ENCODE results near the gene VRK1. TPM values are rescaled to one million over a fixed set of nuclear protein-coding genes. Genes with fewer than 3 reads are reported as not detected.
"Not testable (repeated sequence)": the region's sequence is repeated elsewhere in the genome, so short reads cannot be mapped to it uniquely, and the experiment has no call there.

Gene VRK1
- 28.2 TPM for polyA plus RNA-seq (ENCODE audit: insufficient read length)
- long read RNA-seq, donor 1, transcript VRK1-201 (13 exons, 1,745 nt), result major isoform, 13 of 14 reads
- long read RNA-seq, donor 1, partial matches to known transcripts, result 0 of 14 reads
- long read RNA-seq, donor 1, other reads (novel, unspliced or antisense), result 0 of 14 reads
- long read RNA-seq, donor 2, partial matches to known transcripts, result 0 of 4 reads
- long read RNA-seq, donor 2, other reads (novel, unspliced or antisense), result 0 of 4 reads
- long read RNA-seq, donor 3, partial matches to known transcripts, result 0 of 3 reads
- long read RNA-seq, donor 3, other reads (novel, unspliced or antisense), result 0 of 3 reads
- long read RNA-seq, donor 4, result 0 reads
- long read RNA-seq, donor 5, transcript VRK1-201 (13 exons, 1,745 nt), result major isoform, 14 of 16 reads
- long read RNA-seq, donor 5, partial matches to known transcripts, result 0 of 16 reads
- long read RNA-seq, donor 5, other reads (novel, unspliced or antisense), result 0 of 16 reads
- long read RNA-seq, donor 6, transcript VRK1-201 (13 exons, 1,745 nt), result major isoform, 7 of 7 reads
- long read RNA-seq, donor 6, partial matches to known transcripts, result 0 of 7 reads
- long read RNA-seq, donor 6, other reads (novel, unspliced or antisense), result 0 of 7 reads
- long read RNA-seq, donor 7, transcript VRK1-201 (13 exons, 1,745 nt), result major isoform, 8 of 9 reads
- long read RNA-seq, donor 7, partial matches to known transcripts, result 0 of 9 reads
- long read RNA-seq, donor 7, other reads (novel, unspliced or antisense), result 0 of 9 reads
- long read RNA-seq, donor 8, partial matches to known transcripts, result 0 of 3 reads
- long read RNA-seq, donor 8, other reads (novel, unspliced or antisense), result 0 of 3 reads

DNA sequence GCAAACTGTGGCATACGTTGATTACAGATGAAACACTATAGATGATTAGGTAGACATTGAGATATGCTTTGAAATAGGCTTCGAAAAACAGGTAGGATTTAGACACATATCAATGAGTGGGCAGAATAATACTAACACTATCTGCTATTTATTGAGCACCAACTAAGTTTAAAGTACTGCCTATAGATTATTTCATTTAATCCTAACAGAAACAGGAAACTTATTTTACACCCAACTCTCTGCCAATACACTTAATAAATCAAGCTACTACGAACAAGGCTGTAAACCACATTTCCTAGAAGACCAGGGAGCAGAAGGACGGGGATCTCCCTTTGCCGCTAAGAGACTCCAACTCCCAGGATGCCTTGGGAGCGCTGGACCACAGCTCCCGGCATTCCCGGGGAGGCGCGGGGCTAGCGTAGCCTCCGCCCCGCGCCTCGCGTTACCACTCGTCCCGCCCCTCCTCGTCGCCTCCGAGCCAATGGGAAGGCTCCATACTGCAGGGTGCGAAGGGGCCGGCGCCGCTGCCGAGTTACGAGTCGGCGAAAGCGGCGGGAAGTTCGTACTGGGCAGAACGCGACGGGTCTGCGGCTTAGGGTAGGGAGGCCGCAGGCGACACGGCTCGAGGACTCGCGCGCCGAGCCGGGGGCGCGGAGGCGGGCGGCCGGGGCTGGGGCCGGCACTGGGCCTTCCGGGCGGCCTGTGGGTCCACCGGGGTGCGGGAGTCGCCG, at the start of gene VRK1:
TSS of gene VRK1 (plus strand) at position 532 of the 731 bp plus-strand sequence. CDS start 36,090 bp downstream, outside the sequence.
- DNase-seq, result peak; percentile 98

- no peak for DNase-seq
Observed at GRCh38 chr14:96747608-96748007, 49.6 kb upstream of the VRK1 start.

- DNase-seq, result no peak
Observed at GRCh38 chr14:96748362-96748761, 48.8 kb upstream of the VRK1 start.

DNA sequence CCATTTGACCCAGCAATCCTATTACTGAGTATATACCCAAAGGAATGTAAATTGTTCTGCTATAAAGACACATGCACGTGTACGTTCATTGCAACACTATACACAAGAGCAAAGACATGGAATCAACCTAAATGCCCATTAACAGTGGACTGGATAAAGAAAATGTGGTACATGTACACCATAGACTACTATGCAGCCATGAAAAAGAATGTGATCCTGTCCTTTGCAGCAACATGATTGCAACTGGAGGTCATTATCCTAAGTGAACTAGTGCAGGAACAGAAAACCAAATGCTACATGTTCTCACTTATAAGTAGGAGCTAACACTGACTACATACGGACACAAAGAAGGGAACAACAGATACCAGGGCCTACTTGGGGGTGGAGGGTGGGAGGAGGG, 45.7 kb upstream of the VRK1 start:
- no peak for DNase-seq

DNA sequence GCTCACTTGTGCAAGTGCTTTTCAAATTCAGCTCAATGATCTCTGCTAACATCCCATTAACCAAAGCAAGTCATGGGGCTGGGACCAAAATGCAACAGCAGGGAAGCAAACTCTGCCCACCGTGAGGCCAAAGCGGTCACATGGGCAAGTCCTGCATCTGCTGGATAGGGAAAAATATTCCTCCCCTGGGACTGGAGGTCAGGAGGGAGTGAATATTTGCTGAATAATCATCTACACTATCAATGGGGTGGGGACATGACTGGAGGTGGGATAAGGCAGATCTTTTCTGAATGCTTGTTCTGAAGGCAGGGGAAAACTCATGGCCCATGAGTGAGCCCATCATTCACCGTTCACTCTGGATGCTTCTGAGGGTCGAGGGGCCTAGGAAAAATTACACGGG, 45.1 kb upstream of the VRK1 start:
- DNase-seq, result no peak

GRCh38 chr14:96752594-96752993, 44.6 kb upstream of the VRK1 start:
- no peak for DNase-seq

GRCh38 chr14:96754162-96754844, 42.9 kb upstream of the VRK1 start:
- DNase-seq, result no peak

DNA sequence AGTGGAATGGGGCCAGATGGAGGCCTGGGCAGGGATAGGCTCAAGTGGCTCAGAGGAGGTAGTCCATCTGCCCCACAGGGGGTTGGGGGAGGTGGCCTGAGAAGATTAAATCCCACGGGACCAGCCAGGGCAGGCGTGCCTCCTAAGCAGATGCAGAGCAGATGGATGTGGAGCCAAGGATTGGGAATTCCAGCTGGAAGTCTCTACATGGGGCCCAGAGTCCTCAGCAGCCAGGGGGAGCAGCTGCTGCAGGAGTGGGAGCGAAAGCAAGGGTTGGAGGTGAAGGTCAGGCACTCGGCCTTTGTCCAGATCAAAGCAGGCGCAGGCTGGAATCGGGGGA, 42.4 kb upstream of the VRK1 start:
- DNase-seq, result no peak

- DNase-seq, result no peak
Observed at GRCh38 chr14:96756745-96757144, 40.4 kb upstream of the VRK1 start.

DNA sequence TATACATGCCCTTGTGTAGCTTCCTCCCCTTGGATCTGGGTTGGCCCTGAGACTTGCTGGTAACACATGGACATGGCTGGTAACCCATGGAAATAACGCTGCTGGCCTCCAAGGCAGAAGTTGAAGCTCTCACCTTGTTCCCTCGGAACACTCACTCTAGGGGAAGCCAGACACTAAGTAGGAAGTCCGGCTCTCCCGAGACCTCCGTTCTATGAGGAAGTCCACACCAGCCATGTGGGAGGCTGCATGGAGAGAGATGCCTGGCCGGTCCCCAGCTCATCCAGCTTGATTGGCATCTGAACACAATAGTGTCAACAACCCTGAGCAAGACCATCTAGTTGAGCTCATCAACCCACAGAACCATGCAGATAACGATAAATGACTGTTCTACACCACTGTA, 39.7 kb upstream of the VRK1 start:
- DNase-seq, result no peak

- DNase-seq, result no peak
Observed at GRCh38 chr14:96761066-96761465, 36.1 kb upstream of the VRK1 start.

GRCh38 chr14:96762650-96763049, 34.5 kb upstream of the VRK1 start:
- peak; percentile 51 for DNase-seq

DNA sequence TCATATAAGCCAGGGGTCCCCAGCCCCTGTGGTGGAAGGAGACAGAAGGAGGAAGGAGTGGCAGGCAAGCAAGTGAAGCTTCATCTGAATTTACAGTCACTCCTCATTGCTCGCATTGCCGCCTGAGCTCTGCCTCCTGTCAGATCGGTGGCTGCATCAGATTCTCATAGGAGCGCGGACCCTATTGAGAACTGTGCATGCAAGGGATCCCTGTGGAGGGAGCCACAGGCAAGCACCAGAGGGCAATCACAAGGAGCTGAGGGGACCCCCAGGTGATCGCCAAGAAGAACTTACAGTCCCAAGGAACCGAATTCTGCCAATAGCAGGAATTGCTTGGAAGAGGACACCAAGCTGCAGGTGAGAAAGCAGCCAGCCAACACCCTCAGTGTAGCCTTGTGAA, 33.2 kb upstream of the VRK1 start:
- DNase-seq, result no peak

- not testable (repeated sequence) for DNase-seq
Observed at GRCh38 chr14:96765205-96765604, 32.0 kb upstream of the VRK1 start.

- no peak for DNase-seq
Observed at GRCh38 chr14:96772929-96773328, 24.3 kb upstream of the VRK1 start.

GRCh38 chr14:96776791-96777190, 20.4 kb upstream of the VRK1 start:
- no peak for DNase-seq

GRCh38 chr14:96780500-96780899, 16.7 kb upstream of the VRK1 start:
- no peak for DNase-seq

DNA sequence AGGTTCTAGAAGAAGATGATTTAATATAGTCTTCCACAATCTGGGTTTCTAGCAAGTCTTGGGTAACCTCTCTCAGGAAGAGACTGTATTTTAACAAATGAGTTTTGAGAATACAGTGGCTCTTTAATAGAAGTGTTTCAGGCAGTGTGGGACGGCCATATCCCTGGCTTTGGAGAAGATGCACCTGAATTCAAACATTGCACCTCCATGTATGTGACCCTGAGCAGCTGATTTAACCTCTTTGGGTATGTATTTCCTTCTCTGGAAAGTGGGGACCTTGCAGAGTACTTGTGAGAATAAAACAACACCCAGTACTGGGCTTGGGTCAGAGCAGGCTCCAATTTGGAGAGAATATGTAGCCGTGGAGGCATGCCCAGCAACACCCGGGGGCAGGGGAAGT, 15.8 kb upstream of the VRK1 start:
- DNase-seq, result no peak

- no peak for DNase-seq
Observed at GRCh38 chr14:96782436-96782835, 14.7 kb upstream of the VRK1 start.

DNA sequence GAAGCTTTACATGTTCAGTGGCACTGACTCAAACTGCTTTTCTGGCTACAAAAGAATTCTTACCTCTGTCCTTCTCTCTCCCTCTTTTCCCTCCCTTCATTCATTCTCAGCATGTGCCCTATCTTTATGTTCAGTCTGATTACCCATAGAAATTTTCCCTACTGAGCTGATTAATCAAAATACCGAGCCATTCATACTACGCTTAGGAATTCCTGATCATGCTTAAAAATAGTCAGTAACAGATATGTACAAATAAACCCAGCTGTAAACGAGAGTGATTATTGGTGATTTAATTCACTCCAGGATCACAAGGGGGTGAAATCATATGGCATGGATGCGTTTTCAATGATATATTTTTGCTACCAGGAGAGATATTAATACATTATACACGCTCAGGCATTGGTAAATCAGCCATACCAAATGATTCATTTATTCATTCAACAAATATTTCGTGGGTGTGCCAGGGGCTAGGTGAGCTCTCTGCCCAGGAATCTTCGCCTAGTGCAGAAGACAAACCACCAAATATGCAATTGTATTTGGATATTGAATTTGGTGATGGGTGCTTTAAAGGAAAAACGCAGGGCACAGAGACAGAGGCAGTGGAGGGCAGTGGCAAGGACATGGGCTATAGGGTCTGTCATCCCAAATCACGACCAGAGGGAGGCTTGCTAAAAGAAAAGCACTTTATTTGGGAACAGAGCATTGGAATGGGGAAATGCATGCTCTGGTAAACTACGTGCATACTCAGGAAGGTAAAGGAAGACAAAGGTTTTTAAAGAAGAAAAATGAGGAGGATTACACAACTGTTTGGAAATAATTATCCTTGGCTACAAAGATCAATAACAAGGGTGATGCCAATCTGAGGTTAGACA, 13.9 kb upstream of the VRK1 start:
- DNase-seq, result no peak

DNA sequence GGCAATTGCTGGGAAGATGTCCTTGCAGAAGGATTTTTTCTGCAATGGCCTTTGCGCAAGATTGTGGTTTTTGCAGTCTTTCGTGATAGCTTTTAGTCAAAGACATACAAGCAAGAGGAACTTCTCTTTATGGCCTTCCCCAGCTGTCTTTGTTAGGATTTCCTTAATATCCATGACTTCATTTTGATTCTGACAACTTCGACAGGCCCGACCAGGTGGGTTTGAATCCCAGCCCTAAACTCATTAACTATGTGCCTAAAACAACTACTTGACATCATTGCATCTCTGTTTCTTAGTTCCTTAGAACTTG, 13.3 kb upstream of the VRK1 start:
- DNase-seq, result no peak

All from left kidney (tissue), 8 donors.